Stimulated activated CD8-positive, alpha-beta memory T cell treated with anti-CD3 and anti-CD28 coated beads, Interleukin-4, amount 100 ng/mL, for 1 hour (primary cell): ENCODE results near the gene TCFL5.

Experiments
- DNase-seq, 2 donors: peaks; one replicate each; pipeline ENCODE4 v3.0.0-alpha.2; 2020; ENCODE audit warnings: low read depth in 2 of 2, low spot score in 1 of 2

The TCFL5 gene

GRCh38 chr20:62823688-62824475 lies 37.7 kb downstream of the TCFL5 start:
- DNase-seq = no peak

- no peak for DNase-seq
These were observed 38.6 kb downstream of the TCFL5 start for GRCh38 chr20:62822788-62823651.

GRCh38 chr20:62822239-62822787 lies 39.3 kb downstream of the TCFL5 start:
- DNase-seq = no peak

GRCh38 chr20:62821726-62822210 lies 39.9 kb downstream of the TCFL5 start:
- DNase-seq = no peak

GRCh38 chr20:62820962-62821725 lies 40.5 kb downstream of the TCFL5 start:
- DNase-seq = no peak

DNA sequence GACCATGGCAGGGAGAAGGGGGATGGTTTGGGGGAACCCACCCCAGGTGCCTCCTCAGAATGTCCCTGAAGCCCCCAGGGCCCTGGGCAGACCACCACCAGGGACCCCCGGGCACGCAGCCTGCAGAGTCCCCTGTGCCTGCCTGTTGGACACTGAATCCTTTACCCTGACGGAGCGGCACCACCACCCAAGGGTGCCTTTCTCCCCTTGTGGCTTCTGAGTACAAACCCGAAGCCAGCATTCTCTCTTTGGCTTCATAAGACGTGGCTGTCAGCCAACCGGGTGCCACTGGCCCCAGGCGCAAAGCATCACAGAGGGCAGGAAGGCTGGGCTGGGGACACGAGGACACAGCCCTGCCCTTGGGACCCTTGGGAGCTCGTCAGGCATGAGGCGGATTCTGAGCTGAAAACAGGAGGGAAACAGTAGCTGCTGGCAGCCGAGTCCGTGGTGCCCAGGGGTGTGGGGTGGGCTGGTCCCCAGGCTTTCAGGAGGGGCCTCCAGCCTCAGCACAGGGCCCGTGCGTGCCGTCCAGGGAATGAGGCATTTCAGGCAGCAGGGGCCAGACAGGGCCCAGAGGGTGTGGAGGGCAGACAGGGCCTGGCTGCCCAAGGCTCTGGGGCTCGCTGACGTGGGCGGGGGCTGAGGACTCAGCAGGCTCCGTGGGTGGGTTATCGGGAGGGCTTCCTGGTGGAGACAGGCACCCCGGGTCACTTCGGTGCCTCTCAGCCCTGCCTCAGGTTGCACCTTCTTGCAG lies 41.2 kb downstream of the TCFL5 start:
- DNase-seq = no peak

GRCh38 chr20:62819494-62820174 lies 42.0 kb downstream of the TCFL5 start:
- no peak for DNase-seq

DNA sequence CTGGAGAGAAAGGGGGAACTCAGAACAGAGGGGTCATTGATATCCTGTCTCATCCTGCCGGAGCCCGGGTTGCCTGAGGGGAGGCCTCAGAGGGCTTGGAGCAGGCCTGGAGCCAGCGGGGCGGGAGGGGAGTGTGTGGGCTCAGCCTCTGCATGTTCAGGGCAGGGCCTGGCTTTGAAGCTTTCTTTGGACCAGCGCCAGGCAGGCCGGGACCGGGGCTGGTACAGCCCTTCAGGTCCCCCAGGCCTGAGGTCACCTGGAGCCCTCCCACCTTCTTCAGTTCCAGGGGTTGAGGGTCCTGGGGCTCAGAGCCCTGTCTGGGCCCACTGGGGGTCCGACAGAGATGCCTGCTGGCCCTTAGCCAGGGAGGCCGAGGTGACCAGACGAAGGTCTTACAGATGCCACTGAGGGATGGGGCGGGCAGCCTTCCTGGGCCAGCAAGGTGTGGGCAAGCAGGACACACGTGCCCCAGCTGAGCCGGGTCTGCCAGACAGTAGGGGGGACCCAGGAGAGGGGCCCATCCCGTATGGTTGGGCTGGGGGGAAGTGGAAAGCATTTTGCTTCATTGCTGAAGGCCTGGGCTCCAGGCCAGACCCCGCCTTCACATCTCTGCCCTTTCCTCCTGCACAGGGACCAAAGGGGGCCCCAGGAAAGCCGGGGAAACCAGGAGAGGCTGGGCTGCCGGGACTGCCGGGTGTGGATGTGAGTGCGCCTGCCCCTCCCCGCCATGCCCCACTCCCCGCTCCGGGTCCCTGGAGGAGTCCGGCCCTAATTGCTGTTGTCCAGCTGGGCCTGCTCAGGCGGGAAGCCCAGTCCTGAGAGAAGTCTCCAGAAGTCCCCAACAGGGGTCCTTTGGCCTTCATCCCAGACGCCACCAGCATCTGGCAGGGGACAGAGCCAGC lies 42.8 kb downstream of the TCFL5 start:
- no peak for DNase-seq

- DNase-seq = no peak
These were observed 43.5 kb downstream of the TCFL5 start for GRCh38 chr20:62817975-62818591.

DNA sequence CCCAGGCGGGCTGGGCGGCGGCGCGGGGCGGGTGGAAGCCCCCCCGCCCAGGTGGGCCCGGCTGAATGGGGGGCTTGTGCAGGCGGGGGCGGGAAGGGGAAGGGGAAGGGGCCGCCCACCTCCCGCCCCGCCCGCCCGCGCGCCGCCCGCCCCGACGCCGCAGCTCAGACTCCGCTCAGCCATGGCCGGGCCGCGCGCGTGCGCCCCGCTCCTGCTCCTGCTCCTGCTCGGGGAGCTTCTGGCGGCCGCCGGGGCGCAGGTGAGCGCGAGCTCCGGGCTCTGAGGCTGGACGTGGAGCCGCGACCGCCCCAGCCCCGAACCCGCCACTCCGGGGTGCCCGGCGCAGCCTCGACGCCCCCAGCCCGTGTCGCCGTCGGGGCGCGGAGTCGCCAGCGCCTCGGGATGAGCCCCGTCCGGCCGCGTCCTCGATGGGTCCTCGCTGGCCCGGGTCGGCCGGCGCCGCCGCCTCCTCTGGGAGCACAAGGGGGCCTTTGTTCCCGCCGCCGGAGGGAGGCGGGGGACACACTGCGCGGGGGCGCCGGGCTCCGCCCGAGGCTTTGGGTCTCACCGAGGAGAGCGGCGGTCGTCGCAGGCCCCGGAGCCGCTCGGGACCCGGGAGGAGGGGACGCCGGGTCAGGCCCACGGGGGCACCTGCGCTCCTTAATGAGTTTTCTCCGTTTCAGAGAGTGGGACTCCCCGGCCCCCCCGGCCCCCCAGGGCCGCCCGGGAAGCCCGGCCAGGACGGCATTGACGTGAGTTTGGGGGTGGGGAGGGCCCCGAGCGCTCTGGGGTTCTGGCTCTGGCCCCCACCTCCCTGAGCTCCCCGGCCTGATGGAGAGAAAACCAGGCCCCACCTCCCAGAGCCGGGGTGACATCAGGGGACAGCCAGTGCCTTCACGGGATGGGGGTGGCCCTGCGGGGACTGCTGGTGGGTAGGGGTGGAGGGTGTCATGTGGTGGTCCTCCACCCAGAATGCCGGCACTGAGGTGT lies 44.4 kb downstream of the TCFL5 start, which contains the start of gene COL9A3:
COL9A3 (plus strand) TSS at position 167 of the 990 bp plus-strand sequence; CDS start at position 182, 15 bp downstream.
- DNase-seq = no peak

DNA sequence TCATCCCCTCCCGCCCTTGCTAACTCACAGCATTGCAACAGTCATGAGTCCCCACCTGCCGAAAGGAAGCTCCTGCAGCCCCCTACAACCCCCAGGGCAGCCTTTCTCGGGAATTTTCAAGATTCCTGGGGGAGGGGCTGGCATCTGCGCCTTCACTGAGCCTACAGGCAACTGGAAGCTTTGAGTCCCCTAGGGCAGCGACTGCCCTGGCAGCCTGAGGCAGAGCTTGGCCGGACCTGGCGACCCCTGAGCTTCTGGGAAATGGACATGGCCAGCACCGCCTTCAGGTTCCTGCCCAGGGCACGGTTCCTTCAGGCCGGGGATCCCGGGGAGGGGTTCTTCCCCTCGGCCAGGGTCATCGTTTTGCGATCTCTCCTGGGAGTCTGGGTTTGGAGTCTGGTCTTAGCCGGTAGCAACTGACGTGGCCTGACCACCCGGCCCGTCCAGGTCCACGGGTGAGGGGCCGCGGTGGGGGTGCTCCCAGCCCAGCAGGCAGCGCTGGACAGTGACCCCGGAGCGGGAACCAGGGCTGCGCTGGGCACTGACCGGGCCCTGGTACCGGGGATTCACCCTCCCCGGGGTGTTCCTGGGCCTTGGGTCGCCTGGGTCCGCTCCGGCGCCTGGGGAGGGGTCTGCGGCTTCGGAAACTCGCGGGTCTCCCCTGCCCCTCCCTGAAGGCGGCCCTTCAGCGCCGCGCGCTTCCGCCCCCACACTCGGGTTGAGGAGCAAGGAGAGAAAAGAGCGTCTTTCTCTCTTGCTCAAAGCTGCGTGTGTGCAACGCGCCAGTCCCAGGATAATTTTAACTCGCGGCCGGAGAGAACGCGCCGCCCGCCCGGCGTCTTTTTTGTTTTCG lies 45.4 kb downstream of the TCFL5 start:
- no peak for DNase-seq

DNA sequence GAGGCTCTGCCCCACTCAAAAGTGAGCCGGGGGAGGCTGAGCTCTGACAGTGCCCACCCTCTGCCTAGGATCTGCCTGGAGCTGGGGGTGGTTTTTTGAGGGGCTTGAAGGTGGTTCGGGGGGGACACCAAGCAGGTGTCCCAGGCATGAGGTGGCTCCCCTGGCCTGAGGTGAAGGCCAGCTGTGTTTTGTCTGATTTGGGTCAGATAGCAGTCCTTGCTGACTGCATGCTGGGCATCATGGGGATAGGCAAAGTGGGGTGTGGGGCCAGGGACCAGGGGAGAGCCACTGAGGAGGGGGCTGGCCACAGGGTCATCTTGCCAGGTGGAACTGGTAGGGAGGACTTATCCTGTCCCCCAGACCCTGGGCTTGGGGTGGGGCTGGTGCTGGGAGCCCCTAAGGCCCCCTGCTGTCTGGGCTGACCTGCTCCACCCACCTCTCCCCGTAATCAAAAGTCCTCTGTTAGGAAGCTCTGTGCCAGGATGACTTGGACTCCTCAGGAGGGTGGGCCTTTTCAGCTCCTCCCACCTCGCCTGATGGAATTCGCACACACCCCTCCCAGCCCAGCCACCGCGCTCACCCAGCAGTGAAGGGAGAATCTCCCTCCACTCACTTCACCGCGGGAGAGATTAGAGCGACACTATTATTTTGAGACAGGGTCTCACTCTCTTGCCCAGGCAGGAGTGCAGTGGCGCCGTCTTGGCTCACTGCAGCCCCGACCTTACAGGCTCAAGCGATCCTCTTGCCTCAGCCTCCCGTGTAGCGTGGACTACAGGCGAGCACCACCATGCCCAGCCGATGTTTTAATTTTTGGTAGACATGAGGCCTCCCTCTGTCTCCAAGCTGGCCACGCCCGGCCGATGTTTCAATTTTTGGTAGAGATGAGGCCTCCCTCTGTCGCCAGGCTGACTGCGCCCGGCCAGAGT lies 46.3 kb downstream of the TCFL5 start:
- DNase-seq = no peak

DNA sequence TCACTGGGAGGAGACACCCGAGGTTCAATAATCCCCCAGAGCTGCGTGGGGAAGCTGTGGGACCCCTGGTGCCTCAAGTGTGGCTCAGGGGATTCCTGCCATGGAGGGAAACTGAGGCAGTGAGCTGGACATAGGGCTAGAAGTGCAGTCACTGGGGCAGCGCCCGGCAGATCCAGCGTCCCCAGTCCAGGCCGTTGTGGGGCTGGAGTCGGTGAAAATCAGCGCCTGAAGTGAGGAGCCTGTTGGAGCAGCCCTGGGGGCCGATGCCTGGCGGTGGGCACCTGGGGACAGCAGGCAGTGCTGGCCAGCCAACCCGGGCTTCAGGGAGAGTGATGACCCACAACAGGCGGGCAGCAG lies 46.9 kb downstream of the TCFL5 start:
- DNase-seq = no peak

DNA sequence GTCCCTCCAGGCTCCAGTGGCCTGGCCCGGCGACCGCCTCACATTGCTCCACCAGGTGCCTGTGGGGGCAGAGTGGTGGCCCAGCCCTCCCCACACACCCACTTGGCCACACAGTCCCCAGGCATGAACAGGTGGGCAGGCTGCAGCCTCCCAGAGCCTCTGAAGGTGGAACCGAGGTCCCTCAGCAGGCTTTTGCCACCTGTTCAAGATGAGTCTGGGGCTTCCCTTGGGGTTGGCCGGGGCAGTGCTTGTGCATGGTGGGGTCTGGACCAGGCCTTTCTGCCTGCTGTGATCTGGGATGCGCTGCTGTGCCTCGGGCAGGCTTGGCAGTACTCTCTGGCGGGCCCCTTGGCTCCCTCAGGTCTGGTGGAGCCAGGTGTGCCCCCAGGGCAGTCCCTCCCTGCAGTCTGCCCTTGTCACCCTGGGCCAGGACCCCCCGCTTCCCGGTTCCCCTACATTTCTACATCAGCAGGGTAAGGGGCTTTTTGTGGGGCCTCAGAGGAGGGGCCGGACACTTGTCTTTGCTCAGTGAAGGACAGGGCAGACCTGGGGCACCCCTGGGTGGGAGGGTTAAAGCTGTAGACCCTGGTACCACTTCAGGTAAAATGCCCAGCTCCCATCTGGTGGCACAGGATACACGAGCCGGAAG lies 47.4 kb downstream of the TCFL5 start:
- DNase-seq = no peak

- no peak for DNase-seq
These were observed 48.0 kb downstream of the TCFL5 start for GRCh38 chr20:62813588-62813987.
